GM23338 (cell line): Measurements from ENCODE around the gene ANKRD18B. TPM values are rescaled to one million over a fixed set of nuclear protein-coding genes. Genes with fewer than 3 reads are reported as not detected.
A peak's percentile ranks its signal among the peaks of the same experiment; 100 is the strongest.
"Not testable (repeated sequence)": the region's sequence is repeated elsewhere in the genome, so short reads cannot be mapped to it uniquely, and the experiment has no call there.

ENCODE experiments used
- ATAC-seq: fragments of 200-7000 bp; cut with Tn5 transposase; 3 replicates; pipeline ENCODE4 v1.9.1; 2020
- DNase-seq: peaks from one replicate; pipeline ENCODE4 v3.0.0-alpha.2; 2015; ENCODE audit warnings: low spot score
- H2AFZ ChIP-seq: fragments of 200-600 bp; sonication (generic); 2 replicates; pipeline ENCODE4 v1.8.0; 2016; ENCODE audit warnings: antibody characterized with exemption, mild to moderate bottlenecking, moderate library complexity
- H3F3A ChIP-seq: fragments of 200-600 bp; sonication (generic); replicated peaks from 2 replicates; pipeline ENCODE4 v1.8.0; 2017; ENCODE audit warnings: antibody characterized with exemption, mixed run types, low read depth
- H3K27ac ChIP-seq: fragments of 200-600 bp; sonication (generic); 2 replicates; pipeline ENCODE4 v1.6.1; 2016; ENCODE audit warnings: low read depth
- H3K27me3 ChIP-seq: fragments of 200-600 bp; sonication (generic); 2 replicates; pipeline ENCODE4 v1.8.0; 2016; ENCODE audit warnings: mild to moderate bottlenecking, mixed run types, moderate library complexity; ENCODE audit not compliant: insufficient read depth
- H3K36me3 ChIP-seq: fragments of 200-600 bp; sonication (generic); 2 replicates; pipeline ENCODE4 v1.8.0; 2016; ENCODE audit warnings: mild to moderate bottlenecking; ENCODE audit not compliant: insufficient read depth
- H3K4me1 ChIP-seq: fragments of 200-600 bp; sonication (generic); 2 replicates; pipeline ENCODE4 v1.8.0; 2016; ENCODE audit warnings: mild to moderate bottlenecking, moderate library complexity; ENCODE audit not compliant: insufficient read depth
- H3K4me2 ChIP-seq: fragments of 200-600 bp; sonication (generic); 2 replicates; pipeline ENCODE4 v1.7.1; 2017; ENCODE audit warnings: mixed run types
- H3K4me3 ChIP-seq: fragments of 200-600 bp; sonication (generic); 2 replicates; pipeline ENCODE4 v1.6.1; 2016; ENCODE audit warnings: mixed run types
- H3K79me2 ChIP-seq: fragments of 200-600 bp; sonication (generic); replicated peaks from 2 replicates; pipeline ENCODE4 v1.8.0; 2017; ENCODE audit warnings: mild to moderate bottlenecking; ENCODE audit not compliant: insufficient read depth
- H3K9me2 ChIP-seq: fragments of 200-600 bp; sonication (generic); 2 replicates; pipeline ENCODE4 v1.8.0; 2017; ENCODE audit not compliant: insufficient read depth
- H4K20me1 ChIP-seq: fragments of 200-600 bp; sonication (generic); replicated peaks from 2 replicates; pipeline ENCODE4 v1.8.0; 2017; ENCODE audit warnings: mild to moderate bottlenecking; ENCODE audit not compliant: insufficient read depth
- H3K27ac Mint-ChIP-seq: 2 replicates; pipeline ENCODE4 v1.8.0; 2020; ENCODE audit warnings: inconsistent platforms, mild to moderate bottlenecking, moderate library complexity, mixed read lengths
- H3K27me3 Mint-ChIP-seq: 3 replicates; pipeline ENCODE4 v1.8.0; 2022; ENCODE audit warnings: low read depth, mild to moderate bottlenecking, moderate library complexity, mixed read lengths, inconsistent platforms; ENCODE audit not compliant: insufficient read depth, poor library complexity
- H3K36me3 Mint-ChIP-seq: 3 replicates; pipeline ENCODE4 v1.8.0; 2021; ENCODE audit warnings: low read depth, mild to moderate bottlenecking, inconsistent platforms, moderate library complexity, mixed read lengths
- H3K4me1 Mint-ChIP-seq: 3 replicates; pipeline ENCODE4 v1.8.0; 2020; ENCODE audit warnings: mild to moderate bottlenecking, inconsistent platforms, mixed read lengths
- H3K4me3 Mint-ChIP-seq: 3 replicates; pipeline ENCODE4 v1.8.0; 2021; ENCODE audit warnings: moderate library complexity, mild to moderate bottlenecking, inconsistent platforms, mixed read lengths
- H3K9me3 Mint-ChIP-seq: 3 replicates; pipeline ENCODE4 v1.8.0; 2020; ENCODE audit warnings: moderate library complexity, mild to moderate bottlenecking, inconsistent platforms, mixed read lengths
- polyA plus RNA-seq: library from polyadenylated mRNA; unstranded; fragments of >200 nt; fragmentation: Nextera tagmentation; extraction: Ambion mirVana; gene quantifications from 2 replicates; pipeline ENCODE4 v1.2.1, GENCODE V29; 2016
- total RNA-seq: library from RNA; depleted of rRNA; stranded (reverse); fragments of >200 nt; shearing (Covaris generic); gene quantifications from 2 replicates; pipeline ENCODE4 v1.2.3, GENCODE V29; 2014

ANKRD18B gene
- total and polyA plus RNA-seq, 2 experiments from 2014 or later, result 4.1 to 9.2 TPM

DNA sequence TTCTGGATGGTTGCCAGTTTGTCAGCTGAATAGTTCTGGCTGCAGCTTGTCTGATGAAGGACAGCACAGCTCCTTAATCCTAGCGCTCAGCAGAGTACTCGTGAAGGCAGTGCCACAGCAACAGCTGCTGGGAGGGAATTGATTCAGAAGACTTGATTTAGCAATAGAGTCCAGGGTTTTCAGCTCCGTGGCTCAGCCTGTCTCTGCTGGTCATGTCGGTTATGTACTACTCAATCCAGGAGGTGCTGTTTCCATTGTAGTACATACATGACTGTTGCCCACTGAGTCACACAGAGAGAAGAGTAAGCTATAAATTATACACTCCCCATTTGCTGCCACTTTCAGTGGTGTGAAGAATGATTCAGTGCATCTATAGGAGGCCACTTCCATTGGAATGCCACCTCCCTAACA is 28.3 kb downstream of the ANKRD18B start:
- H3K36me3 Mint-ChIP-seq, H3K4me1 Mint-ChIP-seq, ATAC-seq: not testable (repeated sequence)

GRCh38 chr9:33560217-33560616 is 36.2 kb downstream of the ANKRD18B start:
- H3K79me2 ChIP-seq, H3K4me3 Mint-ChIP-seq, H4K20me1 ChIP-seq, H3K4me2 ChIP-seq, H2AFZ ChIP-seq, H3K27me3 ChIP-seq, H3K27ac ChIP-seq, ATAC-seq, H3K36me3 Mint-ChIP-seq, H3K27me3 Mint-ChIP-seq, H3K9me2 ChIP-seq, H3K36me3 ChIP-seq, H3K4me1 ChIP-seq, H3K27ac Mint-ChIP-seq, H3K9me3 Mint-ChIP-seq, H3K4me3 ChIP-seq, H3F3A ChIP-seq: not testable (repeated sequence)
- peak; percentile 15 for DNase-seq
- peaks cover 11% of the 10 kb centered on the region for H3K4me1 Mint-ChIP-seq

More for the DNA sequence above, 28.3 kb downstream of the ANKRD18B start:
- H3K27me3 Mint-ChIP-seq, H3K79me2 ChIP-seq, DNase-seq, H3K36me3 ChIP-seq, H2AFZ ChIP-seq, H3K27me3 ChIP-seq, H3K9me3 Mint-ChIP-seq, H3K27ac ChIP-seq, H3F3A ChIP-seq, H3K9me2 ChIP-seq, H3K4me1 ChIP-seq, H3K4me2 ChIP-seq, H4K20me1 ChIP-seq, H3K4me3 ChIP-seq, H3K4me3 Mint-ChIP-seq, H3K27ac Mint-ChIP-seq: not testable (repeated sequence)

GRCh38 chr9:33562196-33562595 is 38.1 kb downstream of the ANKRD18B start:
- not testable (repeated sequence) for H3K36me3 Mint-ChIP-seq, H3K4me2 ChIP-seq, H2AFZ ChIP-seq, H3K9me2 ChIP-seq, ATAC-seq, H4K20me1 ChIP-seq, H3K27ac ChIP-seq, H3K27me3 ChIP-seq, H3K36me3 ChIP-seq, H3K4me3 Mint-ChIP-seq, H3F3A ChIP-seq, H3K27me3 Mint-ChIP-seq, H3K27ac Mint-ChIP-seq, DNase-seq, H3K9me3 Mint-ChIP-seq, H3K4me3 ChIP-seq, H3K79me2 ChIP-seq
- H3K4me1 Mint-ChIP-seq, result peaks cover 16% of the 10 kb centered on the region
- H3K4me1 ChIP-seq, result peaks cover 17% of the 10 kb centered on the region

DNA sequence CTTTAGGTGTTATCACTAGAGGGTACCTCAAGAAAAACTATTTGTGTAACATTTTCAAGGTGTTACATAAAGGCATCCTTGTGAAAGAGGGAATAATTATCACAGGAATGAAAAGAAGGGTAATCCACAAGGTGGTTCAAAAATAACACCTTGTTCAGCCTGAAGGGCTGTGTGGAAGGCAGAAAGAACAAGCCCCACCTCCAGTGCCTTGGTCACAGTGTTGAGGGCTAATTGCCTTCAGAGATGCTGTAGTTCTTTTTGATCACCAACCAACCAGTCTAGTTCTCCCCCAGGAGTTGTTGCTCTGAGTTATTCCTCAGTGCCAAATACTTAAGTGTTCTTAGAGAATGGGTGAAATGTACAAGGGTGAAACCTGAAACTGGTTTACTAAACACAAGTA is 43.7 kb downstream of the ANKRD18B start:
- H3K4me1 Mint-ChIP-seq, result peaks cover 15% of the 10 kb centered on the region
- not testable (repeated sequence) for H4K20me1 ChIP-seq, H3K27me3 ChIP-seq, H3K36me3 ChIP-seq, H3K9me3 Mint-ChIP-seq, H3K79me2 ChIP-seq, H3K27me3 Mint-ChIP-seq, H3K36me3 Mint-ChIP-seq, DNase-seq, H3K4me3 ChIP-seq, ATAC-seq, H3K9me2 ChIP-seq, H3K4me3 Mint-ChIP-seq, H3F3A ChIP-seq, H3K27ac ChIP-seq, H3K27ac Mint-ChIP-seq, H2AFZ ChIP-seq
- H3K4me2 ChIP-seq, result 0 out of 2 replicates have a peak overlapping the region, but pooled peaks have one; percentile 49
- peaks cover 20% of the 10 kb centered on the region for H3K4me1 ChIP-seq

DNA sequence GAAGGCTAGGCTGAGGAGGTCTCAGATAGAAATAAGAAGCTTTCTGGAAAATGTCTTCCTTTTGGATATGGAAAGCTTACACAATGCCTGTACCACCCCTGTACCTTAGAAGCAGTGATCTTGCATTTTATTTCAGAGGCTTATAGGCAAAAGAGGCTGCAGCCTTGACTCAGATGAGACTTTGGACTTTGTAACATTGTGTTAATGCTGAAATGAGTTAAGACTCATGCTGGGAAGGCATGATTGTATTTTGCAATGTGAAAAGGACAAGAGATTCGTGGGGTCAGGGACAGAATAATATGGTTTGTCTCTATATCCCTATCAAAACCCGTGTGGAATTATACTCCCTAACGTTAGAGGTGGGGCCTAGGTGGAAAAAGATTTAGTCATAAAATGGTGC is 53.7 kb downstream of the ANKRD18B start:
- not testable (repeated sequence) for H3K27me3 ChIP-seq, H2AFZ ChIP-seq, H3K27ac Mint-ChIP-seq, H3K79me2 ChIP-seq, H3K4me3 Mint-ChIP-seq, H3K27ac ChIP-seq, ATAC-seq, H3K9me3 Mint-ChIP-seq, H3K27me3 Mint-ChIP-seq, H3K4me2 ChIP-seq, H3F3A ChIP-seq, H3K9me2 ChIP-seq, H3K4me3 ChIP-seq, H3K4me1 ChIP-seq, DNase-seq, H4K20me1 ChIP-seq, H3K36me3 ChIP-seq
- Mint-ChIP-seq H3K4me1 (peaks cover 23% of the 10 kb centered on the region), H3K36me3 (peaks cover 16% of the 10 kb centered on the region)

DNA sequence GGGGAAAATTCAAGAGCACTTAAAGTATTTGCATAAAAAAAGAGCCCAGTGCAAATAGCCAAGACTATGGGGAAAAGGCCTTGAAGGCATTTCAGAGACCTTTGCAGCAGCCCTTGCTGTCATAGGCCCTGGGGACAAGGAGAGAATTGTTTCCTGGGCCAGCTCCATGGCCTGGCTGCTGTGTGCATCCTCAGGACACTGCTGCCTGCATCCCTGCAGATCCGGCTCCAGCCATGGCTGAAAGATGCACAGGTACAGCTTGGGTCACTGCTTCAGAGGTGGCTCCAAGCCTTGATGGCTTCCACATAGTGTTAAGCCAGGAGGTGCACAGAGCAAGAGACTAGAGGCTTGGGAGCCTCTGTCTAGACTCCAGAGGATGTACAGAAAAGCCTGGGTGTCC is 55.9 kb downstream of the ANKRD18B start:
- H3K27me3 ChIP-seq, H3K27ac ChIP-seq, H3K9me2 ChIP-seq, H4K20me1 ChIP-seq, ATAC-seq, H3K36me3 ChIP-seq, H3K4me1 ChIP-seq, H3K9me3 Mint-ChIP-seq, H3K79me2 ChIP-seq, H3K27me3 Mint-ChIP-seq, H3K4me3 Mint-ChIP-seq, H3F3A ChIP-seq, H2AFZ ChIP-seq, H3K27ac Mint-ChIP-seq, DNase-seq, H3K4me2 ChIP-seq, H3K36me3 Mint-ChIP-seq, H3K4me3 ChIP-seq: not testable (repeated sequence)
- H3K4me1 Mint-ChIP-seq, result peaks cover 24% of the 10 kb centered on the region

GRCh38 chr9:33582686-33583085 is 58.6 kb downstream of the ANKRD18B start:
- not testable (repeated sequence) for H3K4me3 ChIP-seq, H3K27me3 ChIP-seq, H3F3A ChIP-seq, H3K79me2 ChIP-seq, H3K27me3 Mint-ChIP-seq, H4K20me1 ChIP-seq, H3K36me3 ChIP-seq, H3K9me3 Mint-ChIP-seq, H3K27ac ChIP-seq, H3K4me1 ChIP-seq, H2AFZ ChIP-seq, H3K27ac Mint-ChIP-seq, H3K36me3 Mint-ChIP-seq, H3K4me2 ChIP-seq, H3K4me3 Mint-ChIP-seq, H3K9me2 ChIP-seq, ATAC-seq, DNase-seq
- H3K4me1 Mint-ChIP-seq, result peaks cover 34% of the 10 kb centered on the region
